HepG2 (cell line): ENCODE results near the gene FRK. TPM values are rescaled to one million over a fixed set of nuclear protein-coding genes. Genes with fewer than 3 reads are reported as not detected.

ENCODE experiments used
- ATAC-seq: fragments of 200-7000 bp; cut with Tn5 transposase; 3 replicates; pipeline ENCODE4 v1.9.1; 2020; ENCODE audit warnings: mild to moderate bottlenecking, moderate library complexity
- BruUV-seq: library from RNA; stranded (reverse); fragments of 400-500 nt; replicated peaks from 2 replicates; lab custom pipeline; 2021; lab: Mats Ljungman, UMichigan
- CTCF ChIA-PET: fragments of 300-600 bp; formaldehyde crosslinking; extraction: SDS; loops from one replicate; lab custom pipeline; 2021; ENCODE audit warnings: low total read pairs, inconsistent platforms, low intra/inter-chr PET ratio; lab: Yijun Ruan, JAX
- POLR2A ChIA-PET: fragments of 350-600 bp; sonication (Branson Sonifier 250); formaldehyde crosslinking; loops from one replicate; lab custom pipeline; 2020; ENCODE audit warnings: antibody characterized with exemption, inconsistent platforms; lab: Yijun Ruan, JAX
- DNase-seq: peaks from one replicate; pipeline ENCODE4 v3.0.0-alpha.2; 2015; ENCODE audit warnings: low spot score
- FAIRE-seq: peaks from 3 replicates; lab custom pipeline; 2011; peaks lifted over from hg19 to GRCh38; lab: Jason Lieb, UNC
- H2AFZ ChIP-seq: one replicate; pipeline ENCODE4 v1.6.1; 2011; ENCODE audit warnings: low read length, inconsistent platforms
- H3K27ac ChIP-seq: fragments of 300-600 bp; 3 replicates; pipeline ENCODE4 v1.8.0; 2011; ENCODE audit warnings: mixed run types, mild to moderate bottlenecking, mixed read lengths, low read length, inconsistent platforms; ENCODE audit not compliant: insufficient read depth; ENCODE audit errors: extremely low read length
- H3K27me3 ChIP-seq, 2 experiments: fragments of 200-600 bp in 1 of 2; 2 replicates in 1 of 2; 3 replicates in 1 of 2; pipeline versions ENCODE4 v1.6.0 to v1.8.0; 2011; ENCODE audit warnings: low read length in 2 of 2, mild to moderate bottlenecking in 2 of 2, moderate library complexity in 2 of 2, inconsistent platforms in 1 of 2; ENCODE audit not compliant: insufficient read depth in 2 of 2, control insufficient read depth in 1 of 2
- H3K36me3 ChIP-seq, 2 experiments: fragments of 200-600 bp in 1 of 2; replicated peaks in 1 of 2; 2 replicates in 1 of 2; 3 replicates in 1 of 2; pipeline versions ENCODE4 v1.5.1 to v1.8.0; 2011; ENCODE audit warnings: low read length in 2 of 2, inconsistent platforms in 1 of 2; ENCODE audit not compliant: insufficient read depth in 2 of 2, control insufficient read depth in 1 of 2
- H3K4me1 ChIP-seq: 2 replicates; pipeline ENCODE4 v1.5.1; 2012; ENCODE audit warnings: low read length, inconsistent platforms; ENCODE audit not compliant: insufficient read depth
- H3K4me2 ChIP-seq: 2 replicates; pipeline ENCODE4 v1.6.0; 2011; ENCODE audit warnings: low read depth, low read length, inconsistent platforms
- H3K4me3 ChIP-seq, 3 experiments: fragments of 200-600 bp in 1 of 3; sonication (generic), shearing (Covaris generic) in 1 of 3; replicated peaks in 1 of 3; 2 replicates each; pipeline ENCODE4 v1.5.1; 2011 to 2016; ENCODE audit warnings: low read length in 3 of 3, inconsistent platforms in 2 of 3, low read depth in 2 of 3, mild to moderate bottlenecking in 2 of 3, control low read depth in 1 of 3, mixed read lengths in 1 of 3; ENCODE audit not compliant: insufficient read depth in 1 of 3
- H3K79me2 ChIP-seq: one replicate; pipeline ENCODE4 v1.6.1; 2011; ENCODE audit warnings: low read length, inconsistent platforms; ENCODE audit not compliant: insufficient read depth
- H3K9ac ChIP-seq: 2 replicates; pipeline ENCODE4 v1.6.0; 2011; ENCODE audit warnings: mild to moderate bottlenecking, low read depth, low read length, inconsistent platforms; ENCODE audit not compliant: insufficient read depth
- H3K9me3 ChIP-seq: 2 replicates; pipeline ENCODE4 v1.5.1; 2012; ENCODE audit warnings: mild to moderate bottlenecking, low read length
- H4K20me1 ChIP-seq: 2 replicates; pipeline ENCODE4 v1.6.0; 2011; ENCODE audit warnings: inconsistent platforms, mild to moderate bottlenecking, low read length, moderate library complexity; ENCODE audit not compliant: insufficient read depth
- AKAP8 ChIP-seq: sonication (generic); formaldehyde crosslinking; IDR thresholded peaks from 2 replicates; pipeline ENCODE4 v1.5.1; 2020; ENCODE audit warnings: mild to moderate bottlenecking, missing genetic modification reagents
- BRF2 ChIP-seq: sonication (generic); formaldehyde crosslinking; IDR thresholded peaks from 2 replicates; pipeline ENCODE4 v1.8.1; 2022; ENCODE audit warnings: mild to moderate bottlenecking, missing genetic modification reagents
- CREB1 ChIP-seq, 2 experiments: fragments of 450-650 bp in 1 of 2; IDR thresholded peaks; 2 replicates each; pipeline ENCODE4 v1.6.1; 2016 to 2017; ENCODE audit warnings: control low read depth in 1 of 2, mild to moderate bottlenecking in 1 of 2, missing compliant biosample characterization in 1 of 2, missing genetic modification characterization in 1 of 2
- ELF3 ChIP-seq: IDR thresholded peaks from 2 replicates; pipeline ENCODE4 v1.6.1; 2016; ENCODE audit warnings: missing genetic modification reagents, missing compliant biosample characterization
- FOSL2 ChIP-seq: sonication (generic); formaldehyde crosslinking; IDR thresholded peaks from 2 replicates; pipeline ENCODE4 v1.4.0; 2020; ENCODE audit warnings: missing genetic modification reagents
- HIVEP1 ChIP-seq: sonication (generic); formaldehyde crosslinking; IDR thresholded peaks from 2 replicates; pipeline ENCODE4 v1.4.0; 2020; ENCODE audit warnings: mild to moderate bottlenecking, missing genetic modification reagents
- KDM5B ChIP-seq: sonication (generic); formaldehyde crosslinking; IDR thresholded peaks from 2 replicates; pipeline ENCODE4 v1.4.0; 2020; ENCODE audit warnings: missing genetic modification reagents, mild to moderate bottlenecking, borderline replicate concordance
- MAFF ChIP-seq: IDR thresholded peaks from 2 replicates; pipeline ENCODE4 v1.6.1; 2011; ENCODE audit warnings: low read depth, low read length, improper control_type of control experiment
- MAFK ChIP-seq, 2 experiments: IDR thresholded peaks in 1 of 2; conservative IDR thresholded peaks in 1 of 2; 2 replicates each; pipeline ENCODE4 v1.6.1; 2011; ENCODE audit warnings: improper control_type of control experiment in 2 of 2, low read length in 2 of 2
- NCOA5 ChIP-seq: sonication (generic); formaldehyde crosslinking; IDR thresholded peaks from 2 replicates; pipeline ENCODE4 v1.4.0; 2020; ENCODE audit warnings: missing genetic modification reagents
- RBAK ChIP-seq: sonication (generic); formaldehyde crosslinking; IDR thresholded peaks from 2 replicates; pipeline ENCODE4 v1.5.1; 2020; ENCODE audit warnings: mild to moderate bottlenecking, missing genetic modification reagents
- SAP130 ChIP-seq: IDR thresholded peaks from 2 replicates; pipeline ENCODE4 v1.6.1; 2016; ENCODE audit warnings: low read depth
- TFAP4 ChIP-seq: sonication (generic); IDR thresholded peaks from 2 replicates; pipeline ENCODE4 v1.6.1; 2016; ENCODE audit warnings: low read depth, borderline replicate concordance
- WIZ ChIP-seq: sonication (generic); formaldehyde crosslinking; IDR thresholded peaks from 2 replicates; pipeline ENCODE4 v1.5.1; 2020; ENCODE audit warnings: mild to moderate bottlenecking, missing genetic modification reagents
- ZBTB42 ChIP-seq: sonication (generic); formaldehyde crosslinking; IDR thresholded peaks from 2 replicates; pipeline ENCODE4 v1.5.0; 2020; ENCODE audit warnings: mild to moderate bottlenecking, missing genetic modification reagents
- ZNF260 ChIP-seq: sonication (generic); formaldehyde crosslinking; IDR thresholded peaks from 2 replicates; pipeline ENCODE4 v1.4.0; 2020; ENCODE audit warnings: missing genetic modification reagents, low read depth, mild to moderate bottlenecking, borderline replicate concordance
- ZNF383 ChIP-seq: sonication (generic); formaldehyde crosslinking; IDR thresholded peaks from 2 replicates; pipeline ENCODE4 v1.4.0; 2020; ENCODE audit warnings: missing genetic modification reagents, mild to moderate bottlenecking, borderline replicate concordance
- ZNF552 ChIP-seq: sonication (generic); formaldehyde crosslinking; IDR thresholded peaks from 2 replicates; pipeline ENCODE4 v1.9.0; 2022; ENCODE audit warnings: missing genetic modification reagents, mild to moderate bottlenecking, borderline replicate concordance
- ZNF577 ChIP-seq: sonication (generic); formaldehyde crosslinking; IDR thresholded peaks from 2 replicates; pipeline ENCODE4 v1.4.0; 2020; ENCODE audit warnings: mild to moderate bottlenecking, low read depth, missing genetic modification reagents, borderline replicate concordance
- ZNF644 ChIP-seq: IDR thresholded peaks from 2 replicates; pipeline ENCODE4 v1.6.1; 2016; ENCODE audit warnings: low read depth
- ZNF775 ChIP-seq: sonication (generic); formaldehyde crosslinking; IDR thresholded peaks from 2 replicates; pipeline ENCODE4 v1.4.0; 2020; ENCODE audit warnings: missing genetic modification reagents, mild to moderate bottlenecking, moderate library complexity, borderline replicate concordance
- ZNF878 ChIP-seq: sonication (generic); formaldehyde crosslinking; IDR thresholded peaks from 2 replicates; pipeline ENCODE4 v1.8.1; 2023; ENCODE audit warnings: mild to moderate bottlenecking, missing genetic modification reagents, moderate library complexity
- WGBS: methylation state at CpG from one replicate; pipeline ENCODE4 v1.1.6; 2017; ENCODE audit warnings: low lambda C conversion rate; 5-methylcytosine and 5-hydroxymethylcytosine counted together
- in situ Hi-C: cut with HindIII; loops from 2 replicates; pipeline ENCODE4 v1.10.0; 2017; ENCODE audit warnings: low pct_unique_long_range_greater_than_20kb; ENCODE audit not compliant: extremely low pct_ligation_motif_present
- intact Hi-C: fragments of 100-400 bp; cut with micrococcal nuclease; formaldehyde crosslinking; loops from one replicate; pipeline ENCODE4 v1.10.0; 2022; ENCODE audit not compliant: unreplicated experiment
- polyA plus RNA-seq, 8 experiments: library from polyadenylated mRNA; depleted of rRNA in 3 of 8; stranded (reverse) in 7 of 8; unstranded in 1 of 8; fragments of >200 nt; fragmentation: Illumina TruSeq in 4 of 8; extraction: Trizol in 4 of 8; gene quantifications; 2 replicates each; pipeline versions ENCODE4 v1.2.1 to v1.2.3, GENCODE V29; 2011 to 2016; ENCODE audit warnings: low read depth in 4 of 8, missing spikeins in 1 of 8, mixed read lengths in 1 of 8; ENCODE audit not compliant: insufficient read depth in 1 of 8
- total RNA-seq, 5 experiments: library from RNA; depleted of rRNA; stranded (reverse); fragments of >200 nt; fragmentation: Illumina TruSeq; extraction: Trizol; gene quantifications; 2 replicates each; pipeline ENCODE4 v1.2.3, GENCODE V29; 2016; ENCODE audit warnings: low read depth in 1 of 5

The FRK gene
- total and polyA plus RNA-seq, 2 of the 13 experiments (the other 11 are each of a cell fraction or from before 2014, with no cell fraction given): 1.3 to 2.9 TPM

GRCh38 chr6:116047173-116047933 is 13.3 kb downstream of the FRK start:
- Histone ChIP-seq H3K79me2 (peaks cover 29% of the 10 kb centered on the region), H3K9me3 (no peaks in the 10 kb centered on the region), H3K4me2 (no peak overlapping the region), H3K27me3 (no peaks in the 10 kb centered on the region), H2AFZ (no peak overlapping the region), H3K4me1 (peaks cover 27% of the 10 kb centered on the region), H3K27ac (no peak overlapping the region), H4K20me1 (no peaks in the 10 kb centered on the region), H3K4me3 (no peak overlapping the region), H3K9ac (no peak overlapping the region), H3K36me3 (no peaks in the 10 kb centered on the region; a peak in 2 of 5 replicates)
- BruUV-seq: no TSS peak
- ChIA-PET POLR2A (interaction anchor here (0.7 to 1.9 kb wide), 4 partner anchors 10 to 30 kb away, joined by 3 to 11 read pairs (median 3); partner anchors contain the start of gene FRK), CTCF (no interaction called here)
- DNase-seq (peak; percentile 59), FAIRE-seq (no peak), ATAC-seq (peak; percentile 89)
- WGBS: 98% methylated on average over 3 of the region's 3 CpGs
- in situ Hi-C loops: no loop called here
- intact Hi-C loops: no loop called here
- peak; percentile 54 for TF ChIP-seq MAFF
- TF ChIP-seq RBAK (CRISPR knock-in tag): no peak
- TF ChIP-seq MAFK (conservative IDR thresholded peaks at IDR 0.05 in 1 of 2, IDR thresholded peaks at IDR 0.05 in 1 of 2; ENCODE audit: low read length in 2 of 2): peak; percentile 43 to 46; a peak in 3 of 4 replicates
- TF ChIP-seq HIVEP1 (CRISPR knock-in tag): no peak
- no peak; the same call in 1 of the 2 replicates for TF ChIP-seq SAP130
- TF ChIP-seq KDM5B (CRISPR knock-in tag): no peak
- TF ChIP-seq ZNF644 (CRISPR knock-in tag): peak; percentile 51; the same call in 1 of the 2 replicates
- peak; percentile 92 for TF ChIP-seq TFAP4
- TF ChIP-seq ZNF552 (CRISPR knock-in tag): no peak
- no peak for TF ChIP-seq BRF2
- no peak for TF ChIP-seq ZBTB42
- no peak for TF ChIP-seq ZNF577 (CRISPR knock-in tag)
- no peak for TF ChIP-seq ZNF878 (CRISPR knock-in tag)
- peak; percentile 84 for TF ChIP-seq FOSL2 (CRISPR knock-in tag)
- TF ChIP-seq AKAP8: no peak
- no peak for TF ChIP-seq WIZ
- no peak for TF ChIP-seq ZNF260 (CRISPR knock-in tag)
- peak; percentile 52; the same call in 1 of the 2 replicates for TF ChIP-seq ELF3 (CRISPR knock-in tag)
- no peak for TF ChIP-seq ZNF775 (CRISPR knock-in tag)
- no peak for TF ChIP-seq CREB1 (IDR thresholded peaks at IDR 0.05)
- 0 out of 2 replicates have a peak, but pooled peaks have one; percentile 10 for TF ChIP-seq CREB1 (CRISPR knock-in tag; IDR thresholded peaks at IDR 0.05)
- no peak for TF ChIP-seq ZNF383 (CRISPR knock-in tag)
- TF ChIP-seq NCOA5: no peak
